SK-N-SH (cell line): ENCODE measurements around the gene CTCF. TPM values are rescaled to one million over a fixed set of nuclear protein-coding genes. Genes with fewer than 3 reads are reported as not detected.

Experiments
- CTCF ChIA-PET: fragments of 300-600, 350-600 bp; formaldehyde crosslinking; extraction: SDS; loops from one replicate; lab custom pipeline; 2021; lab: Yijun Ruan, JAX
- POLR2A ChIA-PET: fragments of 350-600 bp; sonication (Branson Sonifier 250); formaldehyde crosslinking; extraction: SDS; loops from one replicate; lab custom pipeline; 2020; ENCODE audit warnings: antibody characterized with exemption, inconsistent platforms; lab: Yijun Ruan, JAX
- DNase-seq: peaks from one replicate; pipeline ENCODE4 v3.0.0; 2012
- H2AFZ ChIP-seq: fragments of 200-600 bp; sonication (generic); 2 replicates; pipeline ENCODE4 v1.8.1; 2016; ENCODE audit warnings: antibody characterized with exemption, mild to moderate bottlenecking, low read depth
- H3F3A ChIP-seq: fragments of 200-600 bp; sonication (generic); replicated peaks from 2 replicates; pipeline ENCODE3; 2016; ENCODE audit warnings: antibody characterized with exemption, mild to moderate bottlenecking; ENCODE audit not compliant: insufficient read depth
- H3K27ac ChIP-seq, 2 experiments: fragments of 200-500 bp in 1 of 2; fragments of 200-600 bp in 1 of 2; sonication (Bioruptor generic) in 1 of 2; sonication (generic), shearing (Covaris generic) in 1 of 2; 2 replicates each; pipeline versions ENCODE4 v1.5.1 to v1.6.1; 2014 to 2016; ENCODE audit warnings: low read depth in 2 of 2, inconsistent platforms in 1 of 2, low read length in 1 of 2, mild to moderate bottlenecking in 1 of 2, mixed read lengths in 1 of 2
- H3K27me3 ChIP-seq: fragments of 200-600 bp; sonication (generic), shearing (Covaris generic); 2 replicates; pipeline ENCODE4 v1.6.1; 2016; ENCODE audit warnings: mixed run types; ENCODE audit not compliant: insufficient read depth
- H3K36me3 ChIP-seq, 2 experiments: fragments of 200-500 bp in 1 of 2; fragments of 200-600 bp in 1 of 2; sonication (Bioruptor generic) in 1 of 2; sonication (generic) in 1 of 2; replicated peaks in 1 of 2; 2 replicates each; pipeline versions ENCODE3 to v1.5.1; 2014 to 2016; ENCODE audit warnings: low read length in 1 of 2, mild to moderate bottlenecking in 1 of 2; ENCODE audit not compliant: insufficient read depth in 2 of 2, control insufficient read depth in 1 of 2
- H3K4me1 ChIP-seq, 2 experiments: fragments of 200-500 bp in 1 of 2; fragments of 200-600 bp in 1 of 2; sonication (Bioruptor generic) in 1 of 2; sonication (generic), shearing (Covaris generic) in 1 of 2; 2 replicates each; pipeline versions ENCODE4 v1.5.1 to v1.6.1; 2014 to 2016; ENCODE audit warnings: low read depth in 1 of 2, low read length in 1 of 2, mixed run types in 1 of 2; ENCODE audit not compliant: insufficient read depth in 2 of 2, control insufficient read depth in 1 of 2
- H3K4me2 ChIP-seq: fragments of 200-600 bp; sonication (generic), shearing (Covaris generic); 2 replicates; pipeline ENCODE4 v1.6.1; 2017; ENCODE audit warnings: mixed run types
- H3K4me3 ChIP-seq, 2 experiments: fragments of 200-500 bp in 1 of 2; fragments of 200-600 bp in 1 of 2; sonication (Bioruptor generic) in 1 of 2; sonication (generic), shearing (Covaris generic) in 1 of 2; 2 replicates each; pipeline versions ENCODE4 v1.5.1 to v1.8.1; 2014 to 2016; ENCODE audit warnings: low read depth in 2 of 2, inconsistent platforms in 1 of 2, low read length in 1 of 2, mild to moderate bottlenecking in 1 of 2, mixed read lengths in 1 of 2, moderate library complexity in 1 of 2
- H3K79me2 ChIP-seq: fragments of 200-600 bp; sonication (generic); 2 replicates; pipeline ENCODE4 v1.8.1; 2017; ENCODE audit warnings: mild to moderate bottlenecking; ENCODE audit not compliant: insufficient read depth
- H3K9ac ChIP-seq: fragments of 200-600 bp; sonication (generic); 2 replicates; pipeline ENCODE4 v1.6.1; 2017; ENCODE audit warnings: mixed run types
- H3K9me2 ChIP-seq: fragments of 200-600 bp; sonication (generic); 2 replicates; pipeline ENCODE4 v1.6.1; 2017; ENCODE audit warnings: mixed run types
- H3K9me3 ChIP-seq: fragments of 200-600 bp; sonication (generic); 2 replicates; pipeline ENCODE4 v1.6.1; 2017; ENCODE audit warnings: mixed run types, mild to moderate bottlenecking, moderate library complexity
- H4K20me1 ChIP-seq: fragments of 200-600 bp; sonication (generic); 2 replicates; pipeline ENCODE4 v1.6.1; 2017; ENCODE audit warnings: mild to moderate bottlenecking, mixed run types; ENCODE audit not compliant: insufficient read depth
- CTCF ChIP-seq: fragments of 200-600 bp; sonication (generic); IDR thresholded peaks from 2 replicates; pipeline ENCODE4 v1.6.1; 2017; ENCODE audit warnings: antibody characterized with exemption, mild to moderate bottlenecking, moderate library complexity
- ELF1 ChIP-seq: IDR thresholded peaks from 2 replicates; pipeline ENCODE4 v1.4.0; 2012
- EZH2phosphoT487 ChIP-seq: fragments of 200-600 bp; sonication (generic); IDR thresholded peaks from 2 replicates; pipeline ENCODE4 v1.6.1; 2017; ENCODE audit warnings: low read depth, mixed run types, mild to moderate bottlenecking, antibody characterized with exemption, moderate library complexity, borderline replicate concordance
- FOXJ3 ChIP-seq: sonication (generic); formaldehyde crosslinking; IDR thresholded peaks from 2 replicates; pipeline ENCODE4 v1.5.1; 2020; ENCODE audit warnings: mild to moderate bottlenecking, missing genetic modification reagents
- FOXM1 ChIP-seq: IDR thresholded peaks from 2 replicates; pipeline ENCODE4 v1.4.0; 2012; ENCODE audit warnings: low read depth, mild to moderate bottlenecking
- GABPA ChIP-seq: IDR thresholded peaks from 2 replicates; pipeline ENCODE4 v1.4.0; 2012; ENCODE audit warnings: low read depth, mild to moderate bottlenecking
- IRF3 ChIP-seq: fragments of 150-350 bp; IDR thresholded peaks from 2 replicates; pipeline ENCODE4 v1.6.1; 2016; ENCODE audit warnings: mild to moderate bottlenecking, low read depth, low read length
- JUND ChIP-seq: IDR thresholded peaks from 2 replicates; pipeline ENCODE4 v1.4.0; 2012
- PBX3 ChIP-seq: IDR thresholded peaks from 2 replicates; pipeline ENCODE4; 2012
- POLR2AphosphoS5 ChIP-seq: IDR thresholded peaks from 2 replicates; pipeline ENCODE4 v1.6.1; 2012; ENCODE audit warnings: low read depth, low read length
- RFX5 ChIP-seq: IDR thresholded peaks from 2 replicates; pipeline ENCODE4 v1.6.1; 2012; ENCODE audit warnings: mild to moderate bottlenecking, improper control_type of control experiment, low read length
- SIN3A ChIP-seq: IDR thresholded peaks from 2 replicates; pipeline ENCODE4 v1.6.1; 2012; ENCODE audit warnings: low read depth, mild to moderate bottlenecking, low read length, moderate library complexity, borderline replicate concordance
- TAF1 ChIP-seq: IDR thresholded peaks from 2 replicates; pipeline ENCODE4 v1.6.1; 2012; ENCODE audit warnings: low read depth, mild to moderate bottlenecking, low read length, moderate library complexity, borderline replicate concordance
- TCF12 ChIP-seq: IDR thresholded peaks from 2 replicates; pipeline ENCODE4 v1.4.0; 2012
- USF1 ChIP-seq: IDR thresholded peaks from 2 replicates; pipeline ENCODE4 v1.4.0; 2012; ENCODE audit warnings: low read depth, borderline replicate concordance
- YY1 ChIP-seq: IDR thresholded peaks from 2 replicates; pipeline ENCODE4 v1.4.0; 2012; ENCODE audit warnings: low read depth, mild to moderate bottlenecking
- ZBTB33 ChIP-seq: IDR thresholded peaks from 2 replicates; pipeline ENCODE4 v1.4.0; 2012; ENCODE audit warnings: low read depth, borderline replicate concordance
- WGBS: methylation state at CpG from one replicate; pipeline ENCODE4 v1.1.6; 2017; ENCODE audit warnings: low lambda C conversion rate; 5-methylcytosine and 5-hydroxymethylcytosine counted together
- polyA plus RNA-seq, 3 experiments: library from polyadenylated mRNA; depleted of rRNA; stranded (reverse); fragments of >200 nt; gene quantifications; 2 replicates each; pipeline ENCODE4 v1.2.3, GENCODE V29; 2012

Gene CTCF
- polyA plus RNA-seq, 1 of the 3 experiments (the other 2 are of a cell fraction): 19.6 TPM

GRCh38 chr16:67655363-67655762 is 93.0 kb downstream of the CTCF start:
- no peak for DNase-seq
- Histone ChIP-seq H3K9ac (no peak overlapping the region), H4K20me1 (peaks cover 7% of the 10 kb centered on the region; the same call in 1 of the 2 replicates), H3F3A (peaks cover 6% of the 10 kb centered on the region), H3K36me3 (peaks cover 0 to 13% of the 10 kb centered on the region in 2 experiments), H3K4me1 (peaks cover 0 to 20% of the 10 kb centered on the region in 2 experiments; a peak in 1 of 4 replicates), H3K4me3 (no peak overlapping the region), H3K9me3 (no peaks in the 10 kb centered on the region), H3K4me2 (no peak overlapping the region), H3K27me3 (no peaks in the 10 kb centered on the region), H3K27ac (no peak overlapping the region), H2AFZ (no peak overlapping the region), H3K79me2 (peaks cover 17% of the 10 kb centered on the region), H3K9me2 (no peaks in the 10 kb centered on the region)
- TF ChIP-seq POLR2AphosphoS5 (no peak), FOXJ3 (no peak), EZH2phosphoT487 (no peak), USF1 (no peak), IRF3 (no peak), JUND (no peak), YY1 (no peak), ELF1 (no peak), SIN3A (no peak), TAF1 (no peak), PBX3 (no peak), ZBTB33 (no peak), GABPA (no peak), RFX5 (no peak), TCF12 (no peak), CTCF (no peak), FOXM1 (no peak)
- WGBS: 86% methylated on average over 4 of the region's 4 CpGs
- CTCF ChIA-PET: interaction anchor here (2.3 to 18.3 kb wide), 2 partner anchors 11 to 132 kb away, joined by 8 to 246 read pairs; partner anchors contain the start of gene CARMIL2
- POLR2A ChIA-PET: no interaction called here
